ENCODE measurements around the gene STXBP5L. TPM values are rescaled to one million over a fixed set of nuclear protein-coding genes. Genes with fewer than 3 reads are reported as not detected.

The STXBP5L gene
- polyA plus RNA-seq, 1 of the 3 experiments (the other 2 are of a cell fraction) = 0.03 TPM

GRCh38 chr3:121405631-121406030 is 497.6 kb downstream of the STXBP5L start:
- no peak overlapping the region for H3K27ac ChIP-seq (ENCODE audit: low read depth in 2 of 2, low read length in 1 of 2)
- 30% methylated on average over 1 of the region's 1 CpG for WGBS (ENCODE audit: low lambda C conversion rate)
- no peaks in the 10 kb centered on the region for H4K20me1 ChIP-seq (ENCODE audit: insufficient read depth)
- no peak overlapping the region for H2AFZ ChIP-seq (ENCODE audit: low read depth)
- TF ChIP-seq IRF3 (IDR thresholded peaks at IDR 0.05; ENCODE audit: low read depth, low read length) (no peak), FOXM1 (IDR thresholded peaks at IDR 0.05; ENCODE audit: low read depth) (no peak), EZH2phosphoT487 (IDR thresholded peaks at IDR 0.05; ENCODE audit: borderline replicate concordance, low read depth) (no peak), USF2 (IDR thresholded peaks at IDR 0.05; ENCODE audit: borderline replicate concordance, low read depth, low read length) (no peak), ELF1 (IDR thresholded peaks at IDR 0.05) (no peak)
- H3K36me3 ChIP-seq (replicated peaks in 1 of 2; ENCODE audit: control insufficient read depth in 1 of 2, insufficient read depth in 2 of 2, low read length in 1 of 2) = no peaks in the 10 kb centered on the region
- H3K9me3 ChIP-seq = no peaks in the 10 kb centered on the region
- DNase-seq = no peak
- ChIA-PET CTCF (no interaction called here), POLR2A (no interaction called here)
- H3K4me3 ChIP-seq (ENCODE audit: low read depth in 2 of 2, low read length in 1 of 2) = no peak overlapping the region
- H3K9me2 ChIP-seq = no peaks in the 10 kb centered on the region
- no peaks in the 10 kb centered on the region for H3F3A ChIP-seq (replicated peaks; ENCODE audit: insufficient read depth)
- H3K79me2 ChIP-seq (ENCODE audit: insufficient read depth) = no peaks in the 10 kb centered on the region
- H3K4me2 ChIP-seq = no peak overlapping the region
- no peaks in the 10 kb centered on the region for H3K4me1 ChIP-seq (ENCODE audit: control insufficient read depth in 1 of 2, insufficient read depth in 2 of 2, low read depth in 1 of 2, low read length in 1 of 2)
- no peak overlapping the region for H3K9ac ChIP-seq
- H3K27me3 ChIP-seq (ENCODE audit: insufficient read depth) = no peaks in the 10 kb centered on the region

- H3F3A ChIP-seq (replicated peaks; ENCODE audit: insufficient read depth) = no peaks in the 10 kb centered on the region
- no peak overlapping the region for H3K9ac ChIP-seq
- no peak overlapping the region for H2AFZ ChIP-seq (ENCODE audit: low read depth)
- no peak for DNase-seq
- H3K4me3 ChIP-seq (ENCODE audit: low read depth in 2 of 2, low read length in 1 of 2) = no peak overlapping the region
- H3K4me2 ChIP-seq = no peak overlapping the region
- ChIA-PET CTCF (no interaction called here), POLR2A (no interaction called here)
- no peaks in the 10 kb centered on the region for H3K79me2 ChIP-seq (ENCODE audit: insufficient read depth)
- 88% methylated on average over 1 of the region's 1 CpG for WGBS (ENCODE audit: low lambda C conversion rate)
- no peaks in the 10 kb centered on the region for H4K20me1 ChIP-seq (ENCODE audit: insufficient read depth)
- H3K9me3 ChIP-seq = no peaks in the 10 kb centered on the region
- H3K27me3 ChIP-seq (ENCODE audit: insufficient read depth) = no peaks in the 10 kb centered on the region
- no peak overlapping the region; a peak in 1 of 4 replicates for H3K27ac ChIP-seq (ENCODE audit: low read depth in 2 of 2, low read length in 1 of 2)
- H3K9me2 ChIP-seq = no peaks in the 10 kb centered on the region
- TF ChIP-seq NRF1 (IDR thresholded peaks at IDR 0.05; ENCODE audit: low read depth, low read length) = no peak
- TF ChIP-seq USF1 (IDR thresholded peaks at IDR 0.05; ENCODE audit: borderline replicate concordance, low read depth) = no peak
- TF ChIP-seq CHD2 (IDR thresholded peaks at IDR 0.05; ENCODE audit: low read length, partially characterized antibody) = no peak
- no peak for TF ChIP-seq FOSL2 (IDR thresholded peaks at IDR 0.05; ENCODE audit: borderline replicate concordance, low read depth)
- TF ChIP-seq MAX (IDR thresholded peaks at IDR 0.05; ENCODE audit: low read depth) = no peak
- no peak for TF ChIP-seq SMC3 (IDR thresholded peaks at IDR 0.05; ENCODE audit: low read depth, low read length)
- TF ChIP-seq EZH2phosphoT487 (IDR thresholded peaks at IDR 0.05; ENCODE audit: borderline replicate concordance, low read depth) = no peak
- no peak for TF ChIP-seq REST (IDR thresholded peaks at IDR 0.05; ENCODE audit: low read depth, low read length)
- TF ChIP-seq MEF2A (IDR thresholded peaks at IDR 0.05; ENCODE audit: borderline replicate concordance, low read depth) = no peak
- no peak for TF ChIP-seq GATA2 (CRISPR knock-in tag; IDR thresholded peaks at IDR 0.05)
- no peak for TF ChIP-seq RFX5 (IDR thresholded peaks at IDR 0.05; ENCODE audit: low read length)
- no peak for TF ChIP-seq TAF1 (IDR thresholded peaks at IDR 0.05; ENCODE audit: borderline replicate concordance, low read depth, low read length)
- no peak for TF ChIP-seq TEAD4 (IDR thresholded peaks at IDR 0.05; ENCODE audit: borderline replicate concordance, insufficient read depth)
- H3K36me3 ChIP-seq (replicated peaks in 1 of 2; ENCODE audit: control insufficient read depth in 1 of 2, insufficient read depth in 2 of 2, low read length in 1 of 2) = no peaks in the 10 kb centered on the region
- H3K4me1 ChIP-seq (ENCODE audit: control insufficient read depth in 1 of 2, insufficient read depth in 2 of 2, low read depth in 1 of 2, low read length in 1 of 2) = no peaks in the 10 kb centered on the region
Observed at GRCh38 chr3:121411523-121411922, 503.5 kb downstream of the STXBP5L start.
